HG03378 (cell line): ENCODE data around the gene MED13.
A peak's percentile ranks its signal among the peaks of the same experiment; 100 is the strongest.

Experiments
- ATAC-seq: cut with Tn5 transposase; IDR thresholded peaks from one replicate; pipeline ENCODE4 v1.9.1; 2021; ENCODE audit warnings: mild to moderate bottlenecking, moderate library complexity; ENCODE audit not compliant: unreplicated experiment

Gene MED13, protein sequence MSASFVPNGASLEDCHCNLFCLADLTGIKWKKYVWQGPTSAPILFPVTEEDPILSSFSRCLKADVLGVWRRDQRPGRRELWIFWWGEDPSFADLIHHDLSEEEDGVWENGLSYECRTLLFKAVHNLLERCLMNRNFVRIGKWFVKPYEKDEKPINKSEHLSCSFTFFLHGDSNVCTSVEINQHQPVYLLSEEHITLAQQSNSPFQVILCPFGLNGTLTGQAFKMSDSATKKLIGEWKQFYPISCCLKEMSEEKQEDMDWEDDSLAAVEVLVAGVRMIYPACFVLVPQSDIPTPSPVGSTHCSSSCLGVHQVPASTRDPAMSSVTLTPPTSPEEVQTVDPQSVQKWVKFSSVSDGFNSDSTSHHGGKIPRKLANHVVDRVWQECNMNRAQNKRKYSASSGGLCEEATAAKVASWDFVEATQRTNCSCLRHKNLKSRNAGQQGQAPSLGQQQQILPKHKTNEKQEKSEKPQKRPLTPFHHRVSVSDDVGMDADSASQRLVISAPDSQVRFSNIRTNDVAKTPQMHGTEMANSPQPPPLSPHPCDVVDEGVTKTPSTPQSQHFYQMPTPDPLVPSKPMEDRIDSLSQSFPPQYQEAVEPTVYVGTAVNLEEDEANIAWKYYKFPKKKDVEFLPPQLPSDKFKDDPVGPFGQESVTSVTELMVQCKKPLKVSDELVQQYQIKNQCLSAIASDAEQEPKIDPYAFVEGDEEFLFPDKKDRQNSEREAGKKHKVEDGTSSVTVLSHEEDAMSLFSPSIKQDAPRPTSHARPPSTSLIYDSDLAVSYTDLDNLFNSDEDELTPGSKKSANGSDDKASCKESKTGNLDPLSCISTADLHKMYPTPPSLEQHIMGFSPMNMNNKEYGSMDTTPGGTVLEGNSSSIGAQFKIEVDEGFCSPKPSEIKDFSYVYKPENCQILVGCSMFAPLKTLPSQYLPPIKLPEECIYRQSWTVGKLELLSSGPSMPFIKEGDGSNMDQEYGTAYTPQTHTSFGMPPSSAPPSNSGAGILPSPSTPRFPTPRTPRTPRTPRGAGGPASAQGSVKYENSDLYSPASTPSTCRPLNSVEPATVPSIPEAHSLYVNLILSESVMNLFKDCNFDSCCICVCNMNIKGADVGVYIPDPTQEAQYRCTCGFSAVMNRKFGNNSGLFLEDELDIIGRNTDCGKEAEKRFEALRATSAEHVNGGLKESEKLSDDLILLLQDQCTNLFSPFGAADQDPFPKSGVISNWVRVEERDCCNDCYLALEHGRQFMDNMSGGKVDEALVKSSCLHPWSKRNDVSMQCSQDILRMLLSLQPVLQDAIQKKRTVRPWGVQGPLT (N-terminal part only)

DNA sequence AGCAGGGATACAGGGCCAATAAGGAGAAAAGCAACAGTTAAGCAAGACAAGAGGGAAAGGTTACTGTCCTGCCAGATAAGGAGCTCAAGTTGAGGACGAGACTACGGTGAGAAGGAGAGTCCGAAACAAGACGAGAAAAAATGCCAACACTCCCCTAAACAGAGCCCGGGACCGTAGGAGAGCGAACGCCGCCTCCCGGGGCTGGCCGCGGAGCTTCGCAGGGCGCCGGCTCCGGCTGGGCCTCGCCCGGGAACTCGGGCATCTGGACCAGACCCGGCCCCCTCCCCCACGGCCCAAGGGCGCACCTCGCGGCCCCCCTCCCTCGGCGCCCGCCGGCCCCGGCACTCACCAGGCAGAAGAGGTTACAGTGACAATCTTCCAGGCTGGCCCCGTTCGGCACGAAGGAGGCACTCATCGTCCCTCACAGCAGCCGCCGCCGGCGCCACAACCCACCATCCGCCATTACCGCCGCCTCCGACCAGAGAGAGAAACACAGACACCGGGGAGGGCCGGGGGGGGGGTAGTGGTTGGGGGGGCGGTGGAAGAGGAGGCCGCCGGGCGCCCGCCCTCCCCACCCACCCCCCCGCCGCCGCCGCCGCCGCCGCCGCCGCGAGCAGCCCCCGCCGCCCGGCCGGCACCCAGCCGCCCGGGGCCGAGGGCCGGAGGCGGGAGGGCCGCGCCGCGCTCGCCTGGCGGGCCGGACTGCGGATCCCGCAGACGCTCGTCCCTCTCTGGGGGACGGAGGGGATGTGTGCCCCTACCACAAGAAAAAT is at the start of gene MED13:
MED13 (minus strand) TSS at position 488 of the 773 bp plus-strand sequence; CDS start at position 415, 73 bp downstream.
- peak; percentile 2 for ATAC-seq

DNA sequence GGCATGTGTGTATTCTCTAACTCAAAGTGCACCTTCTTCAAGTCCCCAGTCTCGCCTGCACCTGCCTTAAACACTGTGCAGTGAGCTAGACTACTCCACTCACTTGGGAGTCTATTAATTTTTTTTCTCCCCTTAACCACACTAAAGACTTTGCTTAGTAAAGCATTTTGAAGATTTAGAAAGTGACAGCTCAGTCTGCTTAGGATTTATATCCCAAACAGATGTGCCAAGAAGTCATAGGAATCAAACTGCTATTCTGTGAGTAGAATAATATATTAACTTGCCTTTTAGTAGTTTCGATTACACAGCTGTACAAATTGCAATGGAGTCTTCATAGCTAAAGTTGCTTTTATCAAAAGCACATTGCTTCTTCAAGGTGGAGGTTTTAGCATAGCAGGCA is 47.2 kb upstream of the MED13 start:
- no peak for ATAC-seq

DNA sequence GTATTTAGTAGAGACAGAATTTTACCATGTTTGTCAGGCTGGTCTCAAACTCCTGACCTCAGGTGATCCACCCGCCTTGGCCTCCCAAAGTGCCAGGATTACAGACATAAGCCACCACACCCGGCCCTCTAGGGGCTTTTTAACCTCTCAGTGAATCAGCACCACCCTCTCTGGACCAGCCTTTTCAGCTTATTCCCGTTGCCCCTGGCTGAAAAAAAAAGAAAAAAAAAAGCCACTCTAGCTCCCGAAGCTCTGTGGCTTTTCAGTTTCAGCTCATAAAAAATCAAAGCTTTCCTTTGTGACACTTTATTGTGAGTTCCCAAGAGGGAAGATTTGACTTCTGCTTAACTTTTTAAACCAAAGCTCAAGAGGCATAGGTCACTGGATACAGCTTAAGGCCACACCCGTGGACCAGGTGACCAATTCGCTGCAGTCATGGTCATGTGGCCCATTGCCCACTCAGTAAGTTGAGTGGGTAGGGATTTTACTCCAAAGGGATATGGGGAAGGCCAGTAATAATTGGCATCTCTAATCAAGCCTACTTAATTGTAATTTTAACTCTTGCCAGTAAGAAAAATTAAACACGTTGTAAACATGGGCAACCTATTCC is 46.6 kb upstream of the MED13 start:
- ATAC-seq = no peak

DNA sequence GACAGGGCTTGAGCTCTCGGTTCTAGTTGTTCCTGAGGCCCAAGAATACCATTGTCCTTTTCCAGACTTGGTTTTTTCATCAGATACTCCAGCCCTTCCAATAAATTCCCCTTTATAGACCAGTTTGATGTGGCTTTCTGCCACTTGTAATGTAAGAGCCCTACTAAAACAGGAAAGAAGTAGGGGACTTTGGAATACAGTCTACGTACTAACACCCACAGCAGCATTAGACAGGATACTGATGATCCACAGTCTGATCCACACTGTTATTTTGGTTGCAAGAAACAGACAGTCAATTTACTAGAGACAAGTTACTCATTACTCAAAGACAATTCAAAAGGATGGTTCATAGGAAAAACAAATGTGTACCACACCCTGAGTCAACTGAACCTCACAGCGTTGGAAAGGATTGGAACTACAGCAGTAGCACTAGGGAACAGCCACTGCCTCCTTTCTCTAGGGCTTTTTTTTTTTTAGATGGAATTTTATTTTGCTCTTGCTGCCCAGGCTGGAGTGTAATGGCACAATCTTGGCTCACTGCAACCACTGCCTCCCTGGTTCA is 45.9 kb upstream of the MED13 start:
- ATAC-seq = no peak

DNA sequence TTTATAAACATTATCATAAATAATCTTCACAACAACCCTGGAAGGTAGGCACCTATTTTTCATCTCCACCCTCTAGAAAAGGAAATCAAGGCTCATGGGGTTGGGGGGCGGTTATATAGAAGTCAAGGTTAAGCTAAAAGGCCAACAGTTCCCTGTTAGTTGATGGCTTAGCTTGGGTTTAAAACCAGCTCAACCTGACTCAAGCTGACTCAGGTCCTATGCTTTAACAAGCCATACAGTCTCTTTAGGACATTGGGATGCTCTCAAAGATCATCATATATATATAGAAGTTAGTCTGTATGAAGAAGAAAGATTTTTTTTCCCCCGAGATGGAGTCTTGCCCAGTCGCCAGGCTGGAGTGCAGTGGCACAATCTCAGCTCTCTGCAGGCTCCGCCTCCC is 44.8 kb upstream of the MED13 start:
- ATAC-seq = no peak

DNA sequence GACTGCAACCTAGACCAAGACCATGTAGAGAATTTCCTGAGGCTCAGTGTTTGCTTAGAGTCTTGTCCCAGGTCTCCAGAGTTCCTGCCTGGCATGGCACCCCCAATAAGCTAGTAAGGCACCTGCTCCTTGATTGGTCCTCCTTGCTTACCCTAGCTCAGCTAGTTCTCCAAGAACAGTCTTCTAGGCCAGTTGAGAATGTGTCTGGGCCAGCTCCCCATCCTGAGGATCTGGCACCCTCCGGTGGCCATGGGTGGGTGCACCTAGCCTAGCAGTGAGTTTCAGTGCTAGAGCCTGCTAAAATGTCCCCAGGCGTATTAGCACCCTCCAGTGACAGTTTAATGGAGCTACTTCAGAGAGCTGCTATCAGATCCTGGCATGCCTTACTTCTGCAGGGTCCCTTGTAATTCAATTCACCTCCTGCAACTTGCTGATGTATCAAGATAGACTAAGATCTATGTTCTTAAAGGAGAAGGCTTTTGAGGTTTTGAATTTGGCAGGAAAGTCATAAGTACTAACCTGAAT is 44.4 kb upstream of the MED13 start:
- ATAC-seq = peak; percentile 97

DNA sequence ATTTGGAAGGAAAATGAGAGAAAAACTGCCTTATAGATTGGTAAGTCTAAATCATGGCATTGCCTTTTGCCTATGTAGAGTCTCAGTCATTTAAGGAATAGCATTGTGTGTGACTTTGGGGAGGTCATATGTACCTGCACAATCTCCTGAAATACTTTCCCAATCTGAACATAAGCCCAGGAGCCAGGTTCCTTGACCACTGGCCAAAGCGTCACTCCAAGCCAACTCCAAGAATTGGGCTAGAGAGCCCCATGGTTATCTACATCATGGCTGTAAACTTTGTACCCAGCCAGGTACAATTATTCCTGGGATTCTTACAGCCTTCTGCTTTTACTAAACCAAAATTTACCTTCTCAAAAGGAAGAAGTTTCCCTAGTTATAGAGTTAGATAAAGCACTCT is 40.8 kb upstream of the MED13 start:
- ATAC-seq = no peak

DNA sequence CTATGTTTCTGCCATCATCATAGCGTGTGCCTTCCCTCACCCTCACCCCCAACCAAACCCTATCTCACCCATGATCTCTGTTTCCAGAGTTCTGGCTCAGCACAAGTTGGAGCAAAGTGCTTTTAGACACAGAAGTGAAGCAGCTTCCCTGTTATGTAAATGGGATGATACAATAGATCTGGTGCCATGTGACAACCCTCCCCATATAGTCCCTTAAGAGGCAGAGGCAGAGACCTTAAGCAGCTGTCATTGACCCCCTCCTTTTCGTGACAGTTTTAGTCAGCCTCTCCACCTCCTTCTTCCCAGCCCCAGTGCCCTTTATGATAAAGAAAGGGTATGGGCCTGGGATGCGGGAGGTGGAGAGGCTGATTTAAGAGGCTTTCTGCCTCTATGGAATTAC is 40.3 kb upstream of the MED13 start:
- ATAC-seq = no peak

DNA sequence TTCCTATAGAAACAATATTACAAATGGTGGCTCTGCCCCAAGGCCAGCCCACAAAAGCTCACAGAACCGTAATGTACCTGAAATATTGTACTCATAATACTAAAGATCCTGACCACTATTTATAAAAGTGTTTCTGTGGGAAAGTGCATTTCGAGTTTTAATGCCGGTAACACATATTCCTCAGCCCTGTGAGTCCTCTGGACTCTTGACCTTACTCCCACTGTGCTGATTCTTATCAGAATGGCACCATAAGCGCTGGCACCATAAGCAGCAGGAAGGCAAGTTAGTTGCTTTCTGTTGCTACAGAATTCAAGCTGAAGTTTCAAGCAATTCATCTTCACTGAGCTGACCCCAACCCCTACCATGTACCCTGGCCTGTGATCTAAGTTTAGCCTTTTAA is 36.4 kb upstream of the MED13 start:
- ATAC-seq = no peak

DNA sequence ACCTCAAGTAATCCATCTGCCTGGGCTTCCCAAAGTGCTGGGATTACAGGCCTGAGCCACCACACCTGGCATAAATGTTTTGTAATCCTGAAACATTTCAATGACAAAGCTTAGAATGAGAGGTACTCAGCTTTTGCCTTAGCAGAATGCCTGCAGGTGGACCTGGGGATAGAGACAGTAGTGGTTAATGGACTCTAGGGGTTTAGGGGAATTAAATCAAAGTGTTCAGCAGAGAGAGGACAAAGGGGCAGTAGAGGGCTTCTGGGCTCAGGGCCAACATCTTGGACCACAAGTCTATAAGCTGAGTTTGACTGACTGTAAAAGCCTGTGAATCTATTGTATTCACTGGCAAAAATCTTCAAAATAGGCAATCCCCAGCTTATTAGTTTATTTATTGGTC is 36.0 kb upstream of the MED13 start:
- no peak for ATAC-seq

DNA sequence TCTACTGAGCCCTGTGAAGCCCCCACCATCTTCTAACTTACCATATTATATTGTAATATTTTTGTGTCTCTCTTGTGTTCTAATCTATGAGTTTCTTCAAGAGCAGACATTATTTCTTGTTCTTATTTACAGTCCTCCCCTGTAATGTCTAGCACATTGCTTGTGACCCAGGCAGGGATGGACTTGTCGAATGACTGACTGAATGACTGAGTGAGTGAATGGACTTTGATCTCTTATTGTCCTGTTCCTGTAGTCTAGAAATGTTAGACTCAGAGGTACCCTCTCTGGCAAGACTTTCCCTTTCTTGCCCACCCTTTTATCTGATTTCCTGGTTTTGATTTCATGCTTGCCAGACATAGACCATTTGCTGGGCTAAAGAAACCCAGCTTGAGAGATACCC is 35.0 kb upstream of the MED13 start:
- no peak for ATAC-seq

DNA sequence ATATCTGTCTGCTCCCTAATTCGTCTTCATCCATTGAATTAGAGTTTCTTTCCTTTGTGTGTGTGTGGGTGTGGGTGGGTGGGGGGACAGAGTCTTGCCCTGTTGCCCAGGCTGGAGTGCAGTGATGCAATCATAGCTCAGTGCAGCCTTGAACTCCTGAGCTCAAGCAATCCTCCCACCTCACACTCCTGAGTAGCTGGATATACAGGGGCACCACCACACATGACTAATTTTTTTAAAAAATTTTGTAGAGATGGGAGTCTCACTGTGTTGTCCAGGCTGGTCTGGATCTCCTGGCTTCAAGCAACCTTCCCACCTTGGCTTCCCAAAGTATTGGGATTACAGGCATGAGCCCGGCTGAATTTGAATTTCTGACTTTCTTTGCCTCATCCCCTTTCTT is 34.5 kb upstream of the MED13 start:
- ATAC-seq = no peak

DNA sequence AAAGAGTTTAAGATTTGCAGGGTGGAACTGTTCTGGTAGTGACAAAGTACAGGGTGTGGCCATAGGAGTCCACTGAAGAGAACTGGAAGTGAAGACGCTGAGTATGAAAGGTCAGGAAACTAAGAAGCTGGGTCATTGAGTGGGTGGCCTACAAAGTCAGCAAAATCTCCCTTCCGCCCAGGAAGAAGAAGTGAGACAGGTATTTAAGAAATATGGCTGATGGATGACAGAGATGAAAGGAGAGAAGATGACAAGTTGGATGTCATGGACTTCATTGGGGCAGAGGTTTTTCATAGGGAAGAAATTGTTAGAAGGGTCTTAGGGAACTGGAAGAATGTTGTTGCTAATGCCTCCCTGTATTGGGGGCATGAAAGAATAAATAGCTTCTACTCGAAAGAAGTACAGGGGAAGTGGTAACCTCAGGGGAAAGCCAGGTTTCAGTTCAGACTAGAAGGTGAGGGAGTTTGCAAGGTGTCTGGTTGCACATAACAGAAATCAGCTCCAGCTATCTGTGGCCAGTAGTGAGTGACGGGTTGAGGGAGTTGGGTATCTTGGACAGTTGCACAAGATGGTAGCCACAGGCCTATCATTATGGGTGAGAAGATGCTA is 33.6 kb upstream of the MED13 start:
- ATAC-seq = peak; percentile 89

DNA sequence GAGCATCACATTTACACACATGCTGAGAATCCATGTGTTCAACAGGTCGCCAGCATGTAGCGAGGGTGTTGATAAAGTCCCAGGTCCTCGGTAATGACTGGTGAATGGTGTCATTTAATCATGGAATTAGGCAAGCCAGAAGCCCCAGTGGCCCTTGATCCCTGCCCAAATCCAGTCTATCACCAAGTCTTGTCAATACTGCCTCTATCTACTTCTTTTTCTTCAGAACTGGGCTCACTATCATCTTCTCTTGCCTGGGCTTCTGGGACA is 31.3 kb upstream of the MED13 start:
- ATAC-seq = no peak

DNA sequence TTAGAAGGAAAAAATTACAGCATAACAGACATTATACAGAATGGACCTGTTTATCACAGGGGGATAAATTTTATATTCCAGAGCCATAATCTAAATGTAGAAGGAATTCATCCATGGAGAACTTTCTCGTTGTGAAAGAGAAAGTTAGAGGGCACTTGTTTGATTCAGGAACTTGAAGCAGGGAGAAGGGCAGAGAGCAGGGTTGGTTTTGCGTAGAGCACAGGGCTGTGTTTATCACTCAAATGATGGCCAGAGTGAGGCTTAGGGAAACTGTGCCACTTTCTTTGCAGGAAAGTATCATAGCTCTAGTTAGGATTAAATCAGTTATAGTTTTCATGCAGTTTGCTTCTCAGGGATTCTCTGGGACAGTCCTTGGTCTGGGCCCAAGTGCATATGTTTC is 29.1 kb upstream of the MED13 start:
- ATAC-seq = no peak

DNA sequence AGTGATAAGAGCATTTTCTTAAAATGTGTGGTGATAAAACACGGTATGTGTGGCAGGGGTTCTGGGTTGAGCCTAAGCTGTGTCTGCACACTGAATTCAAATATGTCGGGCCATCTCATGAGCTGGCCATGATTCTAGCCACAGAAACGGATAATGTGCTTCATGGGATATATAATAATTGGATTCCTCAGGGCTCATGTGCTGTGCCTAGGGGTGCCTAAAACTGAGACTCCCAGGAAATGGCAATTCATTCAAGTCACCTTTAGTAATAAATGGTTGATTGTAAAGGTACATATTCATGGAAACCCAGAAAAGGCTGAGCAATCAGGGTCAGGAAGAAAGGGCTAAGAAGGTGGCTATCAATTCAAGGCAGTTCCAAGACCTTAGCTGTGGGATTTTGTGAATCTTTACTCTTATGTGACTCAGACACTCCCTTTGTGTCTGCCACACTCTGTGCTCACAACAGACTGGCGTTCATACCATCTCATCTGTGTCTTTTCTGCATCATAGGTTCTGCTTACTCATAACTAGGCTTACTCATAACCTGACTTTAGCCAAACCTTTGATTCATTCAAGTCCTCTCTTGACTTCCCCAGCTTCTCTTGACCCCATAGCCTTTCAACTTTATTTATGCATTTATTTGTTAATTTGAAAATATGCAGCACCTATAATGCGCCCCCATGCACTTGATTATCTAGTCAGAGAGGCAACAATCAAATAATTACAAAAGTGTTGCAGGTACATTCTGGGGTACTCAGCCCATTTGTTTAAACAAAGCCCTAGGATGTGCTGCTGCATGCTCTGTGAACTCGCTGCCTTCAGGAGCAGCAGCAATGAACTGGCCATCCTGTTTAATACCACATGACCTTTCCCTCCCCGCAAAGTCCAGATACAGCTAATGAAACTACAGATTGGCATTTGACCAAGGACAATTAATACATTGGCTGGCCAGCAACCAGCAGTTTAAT is 28.4 kb upstream of the MED13 start:
- peak; percentile 98 for ATAC-seq

DNA sequence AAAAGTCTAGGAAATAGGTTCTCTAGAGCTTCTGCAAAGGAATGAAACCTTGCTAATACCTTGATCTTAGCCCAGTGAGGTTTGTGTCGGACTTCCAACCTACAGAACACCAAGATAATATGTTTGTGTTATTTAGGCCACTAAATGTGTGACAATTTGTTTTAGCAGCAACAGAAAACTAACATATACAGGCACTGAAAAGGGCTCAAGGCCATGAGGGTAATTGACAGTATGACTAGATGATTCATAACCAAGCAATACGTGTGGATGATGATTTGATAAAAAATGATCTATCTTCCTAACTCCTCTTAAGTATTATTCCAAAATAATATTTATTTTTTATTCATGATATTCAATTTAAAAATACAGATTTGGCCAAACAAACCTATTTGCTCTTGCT is 27.7 kb upstream of the MED13 start:
- ATAC-seq = no peak

DNA sequence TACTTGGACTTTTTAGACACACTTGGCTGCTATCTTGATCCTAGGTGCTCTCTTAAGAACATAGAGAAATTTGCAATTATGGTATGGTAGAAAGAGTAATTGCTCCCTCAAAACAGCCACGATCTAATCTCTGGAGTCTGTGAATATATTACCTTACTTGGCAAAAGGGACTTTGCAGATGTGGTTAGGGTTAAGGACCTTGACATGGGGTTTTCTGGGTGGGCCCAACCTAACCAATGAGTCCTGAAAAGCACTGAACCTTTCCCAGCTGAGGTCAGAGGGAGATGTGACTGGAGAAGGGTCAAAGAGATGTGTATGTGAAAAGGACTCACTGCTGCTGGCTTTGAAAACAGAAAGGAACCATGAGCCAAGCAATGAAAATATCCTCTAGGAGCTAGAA is 26.7 kb upstream of the MED13 start:
- no peak for ATAC-seq
